Adrenal gland (tissue), 5 donors: ENCODE data around the gene COL6A2.

Source experiments
- CTCF ChIP-seq, 6 experiments: fragments of 450-650 bp in 4 of 6; fragments of 200-600 bp in 2 of 6; sonication (generic) in 1 of 6; IDR thresholded peaks; 1 replicate in 5 of 6; 2 replicates in 1 of 6; pipeline versions ENCODE4 v1.5.1 to v1.8.0; 2016 to 2021; ENCODE audit warnings: antibody characterized with exemption in 6 of 6, mild to moderate bottlenecking in 2 of 6, moderate library complexity in 1 of 6
- POLR2A ChIP-seq, 2 donors: fragments of 450-650 bp; IDR thresholded peaks; one replicate each; pipeline ENCODE4 v1.6.1; 2017; ENCODE audit warnings: antibody characterized with exemption in 2 of 2, mild to moderate bottlenecking in 2 of 2, moderate library complexity in 1 of 2
- donor health status: DM: no; HTN: no; CAD: no.

GRCh38 chr21:46054031-46054430, 43.9 kb upstream of the COL6A2 start:
- no peak for TF ChIP-seq POLR2A (IDR thresholded peaks at IDR 0.05)
- no peak for TF ChIP-seq CTCF (IDR thresholded peaks at IDR 0.05)
